H9 (cell line): ENCODE data around the gene GPR107. TPM values are rescaled to one million over a fixed set of nuclear protein-coding genes. Genes with fewer than 3 reads are reported as not detected.

Source experiments
- DNase-seq: peaks from one replicate; pipeline ENCODE4 v3.0.0-alpha.2; 2017
- H2AFZ ChIP-seq: one replicate; pipeline ENCODE4 v1.6.1; 2013; ENCODE audit warnings: mild to moderate bottlenecking, low read length, control low read depth, moderate library complexity
- H2AK5ac ChIP-seq: 2 replicates; pipeline ENCODE4 v1.6.1; 2013; ENCODE audit warnings: low read length, control low read depth, mixed read lengths; ENCODE audit not compliant: insufficient read length
- H2BK120ac ChIP-seq: one replicate; pipeline ENCODE4 v1.6.1; 2013; ENCODE audit warnings: low read depth, mild to moderate bottlenecking, low read length, control low read depth, inconsistent platforms; ENCODE audit not compliant: poor library complexity, severe bottlenecking
- H2BK12ac ChIP-seq: 2 replicates; pipeline ENCODE4 v1.6.1; 2013; ENCODE audit warnings: low read length, control low read depth, mixed read lengths, low read depth; ENCODE audit not compliant: insufficient read length
- H2BK15ac ChIP-seq: 2 replicates; pipeline ENCODE4 v1.6.1; 2013; ENCODE audit warnings: low read depth, low read length, control low read depth
- H2BK20ac ChIP-seq: one replicate; pipeline ENCODE4 v1.6.1; 2013; ENCODE audit warnings: low read depth, mild to moderate bottlenecking, low read length, control low read depth, inconsistent platforms; ENCODE audit not compliant: poor library complexity, severe bottlenecking
- H2BK5ac ChIP-seq: 2 replicates; pipeline ENCODE4 v1.6.1; 2013; ENCODE audit warnings: low read length, control low read depth, mixed read lengths; ENCODE audit not compliant: insufficient read length
- H3K14ac ChIP-seq: 2 replicates; pipeline ENCODE4 v1.6.1; 2013; ENCODE audit warnings: low read length, control low read depth; ENCODE audit not compliant: insufficient read depth
- H3K18ac ChIP-seq: 2 replicates; pipeline ENCODE4 v1.6.1; 2013; ENCODE audit warnings: low read depth, mild to moderate bottlenecking, mixed read lengths, low read length, control low read depth; ENCODE audit not compliant: insufficient read length
- H3K23ac ChIP-seq: 2 replicates; pipeline ENCODE4 v1.6.1; 2013; ENCODE audit warnings: low read length, control low read depth, mixed read lengths, low read depth; ENCODE audit not compliant: insufficient read length
- H3K23me2 ChIP-seq: 2 replicates; pipeline ENCODE4 v1.6.1; 2013; ENCODE audit warnings: low read depth, mild to moderate bottlenecking, mixed read lengths, low read length, control low read depth; ENCODE audit not compliant: insufficient read length, poor library complexity, severe bottlenecking
- H3K27ac ChIP-seq: 2 replicates; pipeline ENCODE4 v1.5.1; 2013; ENCODE audit warnings: low read length, control low read depth, mixed read lengths, low read depth; ENCODE audit not compliant: insufficient read length
- H3K27me3 ChIP-seq: 2 replicates; pipeline ENCODE4 v1.6.1; 2013; ENCODE audit warnings: low read length, control low read depth, inconsistent platforms; ENCODE audit not compliant: insufficient read depth
- H3K4ac ChIP-seq: 2 replicates; pipeline ENCODE4 v1.6.1; 2013; ENCODE audit warnings: low read depth, mild to moderate bottlenecking, control low read depth, inconsistent platforms, low read length, moderate library complexity
- H3K4me1 ChIP-seq: 2 replicates; pipeline ENCODE4 v1.6.1; 2013; ENCODE audit warnings: low read length, control low read depth, inconsistent platforms; ENCODE audit not compliant: insufficient read depth
- H3K4me2 ChIP-seq: 2 replicates; pipeline ENCODE4 v1.6.1; 2013; ENCODE audit warnings: low read length, control low read depth, mixed read lengths; ENCODE audit not compliant: insufficient read length, insufficient read depth
- H3K56ac ChIP-seq: 2 replicates; pipeline ENCODE4 v1.6.1; 2013; ENCODE audit warnings: low read depth, mild to moderate bottlenecking, mixed read lengths, low read length, control low read depth; ENCODE audit not compliant: insufficient read length
- H3K79me1 ChIP-seq: 2 replicates; pipeline ENCODE4 v1.6.1; 2013; ENCODE audit warnings: low read depth, mild to moderate bottlenecking, moderate library complexity, low read length, control low read depth, inconsistent platforms; ENCODE audit not compliant: insufficient read depth, poor library complexity, severe bottlenecking
- H3K79me2 ChIP-seq: 2 replicates; pipeline ENCODE4 v1.6.1; 2013; ENCODE audit warnings: low read length, control low read depth, inconsistent platforms; ENCODE audit not compliant: insufficient read depth
- H3K9ac ChIP-seq: 2 replicates; pipeline ENCODE4 v1.6.1; 2013; ENCODE audit warnings: low read length, control low read depth, mixed read lengths; ENCODE audit not compliant: insufficient read length; ENCODE audit errors: extremely low read depth
- H3K9me3 ChIP-seq: one replicate; pipeline ENCODE4 v1.6.1; 2013; ENCODE audit warnings: low read depth, low read length, inconsistent platforms; ENCODE audit not compliant: control insufficient read depth
- H3T11ph ChIP-seq: one replicate; pipeline ENCODE4 v1.6.1; 2013; ENCODE audit warnings: mild to moderate bottlenecking, low read length, control low read depth, inconsistent platforms
- H4K20me1 ChIP-seq: one replicate; pipeline ENCODE4 v1.6.1; 2013; ENCODE audit not compliant: control insufficient read depth, insufficient read length, insufficient read depth
- H4K5ac ChIP-seq: 2 replicates; pipeline ENCODE4 v1.6.1; 2013; ENCODE audit warnings: low read depth, mild to moderate bottlenecking, mixed read lengths, low read length, control low read depth; ENCODE audit not compliant: insufficient read length
- H4K8ac ChIP-seq: replicated peaks from 2 replicates; pipeline ENCODE4 v1.6.1; 2013; ENCODE audit warnings: low read length, control low read depth, mixed read lengths, low read depth; ENCODE audit not compliant: insufficient read length
- H4K91ac ChIP-seq: 2 replicates; pipeline ENCODE4 v1.6.1; 2013; ENCODE audit warnings: low read depth, mild to moderate bottlenecking, moderate library complexity, mixed read lengths, low read length, control low read depth; ENCODE audit not compliant: insufficient read length
- H3K27ac Mint-ChIP-seq, 3 experiments: 2 replicates in 2 of 3; 3 replicates in 1 of 3; pipeline ENCODE4 v1.8.0; 2020 to 2021; ENCODE audit warnings: mixed read lengths in 3 of 3, mild to moderate bottlenecking in 1 of 3, moderate library complexity in 1 of 3
- H3K27me3 Mint-ChIP-seq: 2 replicates; pipeline ENCODE4 v1.8.0; 2021; ENCODE audit warnings: low read depth, mild to moderate bottlenecking, moderate library complexity, mixed read lengths
- H3K36me3 Mint-ChIP-seq, 3 experiments: 2 replicates in 2 of 3; 3 replicates in 1 of 3; pipeline ENCODE4 v1.8.0; 2020 to 2021; ENCODE audit warnings: low read depth in 3 of 3, mixed read lengths in 3 of 3; ENCODE audit not compliant: insufficient read depth in 1 of 3
- H3K4me1 Mint-ChIP-seq, 2 experiments: 2 replicates each; pipeline ENCODE4 v1.8.0; 2020; ENCODE audit warnings: mixed read lengths in 2 of 2
- H3K4me3 Mint-ChIP-seq, 2 experiments: 2 replicates in 1 of 2; 3 replicates in 1 of 2; pipeline ENCODE4 v1.8.0; 2020 to 2021; ENCODE audit warnings: mild to moderate bottlenecking in 2 of 2, mixed read lengths in 2 of 2, moderate library complexity in 1 of 2
- H3K9me3 Mint-ChIP-seq, 2 experiments: 2 replicates in 1 of 2; 3 replicates in 1 of 2; pipeline ENCODE4 v1.8.0; 2020; ENCODE audit warnings: mild to moderate bottlenecking in 2 of 2, mixed read lengths in 2 of 2, moderate library complexity in 1 of 2
- WGBS: extraction: QIAGEN DNeasy Blood & Tissue Kit; methylation state at CpG from one replicate; pipeline ENCODE4 v1.1.7; 2013; ENCODE audit warnings: missing lambda C conversion rate, low lambda C conversion rate, mixed read lengths; ENCODE audit not compliant: insufficient read length; ENCODE audit errors: extremely low coverage; 5-methylcytosine and 5-hydroxymethylcytosine counted together
- total RNA-seq: library from RNA; stranded (reverse); gene quantifications from 2 replicates; pipeline ENCODE4 v1.2.1, GENCODE V29; 2021
- TF ChIP-seq, protein P1 (sequence below): fragments of 200-600 bp; sonication (generic); conservative IDR thresholded peaks from 3 replicates; pipeline ENCODE4 v1.8.0; 2021; ENCODE audit warnings: antibody characterized with exemption, mild to moderate bottlenecking

GPR107 gene
- total RNA-seq, 1 experiment from 2014 or later: 38.0 TPM

DNA sequence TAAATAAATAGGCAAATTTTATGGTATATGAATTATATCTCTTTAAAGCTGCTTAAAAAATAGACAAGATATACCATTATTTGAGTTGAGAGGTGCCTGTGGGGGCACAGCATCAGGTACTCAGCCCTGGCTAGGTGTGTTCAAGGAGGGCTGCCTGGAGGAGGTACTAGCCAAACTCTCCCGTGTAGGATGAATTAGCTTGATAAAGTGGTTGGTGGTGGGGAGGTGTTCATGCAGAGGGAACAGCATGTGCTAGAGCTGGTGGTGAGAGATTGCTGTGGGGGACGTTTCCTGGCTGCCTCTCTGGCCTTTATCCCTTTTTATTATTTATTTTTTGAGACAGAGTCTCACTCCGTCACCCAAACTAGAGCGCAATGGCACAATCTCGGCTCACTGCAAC lies 95.3 kb downstream of the GPR107 start:
- Histone ChIP-seq H3K18ac (no peak overlapping the region), H3K14ac (no peak overlapping the region), H3K4me1 (peaks cover 2% of the 10 kb centered on the region; the same call in 1 of the 2 replicates), H4K20me1 (no peaks in the 10 kb centered on the region), H3K27me3 (no peaks in the 10 kb centered on the region), H2AFZ (no peak overlapping the region), H3K79me2 (no peaks in the 10 kb centered on the region), H3K9ac (no peak overlapping the region), H4K8ac (no peak overlapping the region), H2BK15ac (no peak overlapping the region), H2AK5ac (no peak overlapping the region), H2BK20ac (no peak overlapping the region), H3K79me1 (no peaks in the 10 kb centered on the region), H2BK120ac (no peak overlapping the region), H3K4me2 (no peak overlapping the region), H3K23me2 (no peaks in the 10 kb centered on the region), H4K91ac (no peak overlapping the region), H3K23ac (no peak overlapping the region), H3T11ph (no peak overlapping the region), H3K4ac (no peak overlapping the region), H2BK12ac (no peak overlapping the region), H3K9me3 (no peaks in the 10 kb centered on the region), H2BK5ac (no peak overlapping the region), H4K5ac (no peak overlapping the region), H3K27ac (no peak overlapping the region), H3K56ac (no peak overlapping the region)
- no peaks in the 10 kb centered on the region for H3K36me3 Mint-ChIP-seq
- H3K27ac Mint-ChIP-seq: no peak overlapping the region
- peaks cover 14 to 21% of the 10 kb centered on the region in 2 experiments for H3K4me1 Mint-ChIP-seq
- 0 out of 2 replicates have a peak, but pooled peaks cover under 1% of the 10 kb centered on the region for H3K27me3 Mint-ChIP-seq
- no peak overlapping the region for H3K4me3 Mint-ChIP-seq
- TF ChIP-seq, protein P1, sequence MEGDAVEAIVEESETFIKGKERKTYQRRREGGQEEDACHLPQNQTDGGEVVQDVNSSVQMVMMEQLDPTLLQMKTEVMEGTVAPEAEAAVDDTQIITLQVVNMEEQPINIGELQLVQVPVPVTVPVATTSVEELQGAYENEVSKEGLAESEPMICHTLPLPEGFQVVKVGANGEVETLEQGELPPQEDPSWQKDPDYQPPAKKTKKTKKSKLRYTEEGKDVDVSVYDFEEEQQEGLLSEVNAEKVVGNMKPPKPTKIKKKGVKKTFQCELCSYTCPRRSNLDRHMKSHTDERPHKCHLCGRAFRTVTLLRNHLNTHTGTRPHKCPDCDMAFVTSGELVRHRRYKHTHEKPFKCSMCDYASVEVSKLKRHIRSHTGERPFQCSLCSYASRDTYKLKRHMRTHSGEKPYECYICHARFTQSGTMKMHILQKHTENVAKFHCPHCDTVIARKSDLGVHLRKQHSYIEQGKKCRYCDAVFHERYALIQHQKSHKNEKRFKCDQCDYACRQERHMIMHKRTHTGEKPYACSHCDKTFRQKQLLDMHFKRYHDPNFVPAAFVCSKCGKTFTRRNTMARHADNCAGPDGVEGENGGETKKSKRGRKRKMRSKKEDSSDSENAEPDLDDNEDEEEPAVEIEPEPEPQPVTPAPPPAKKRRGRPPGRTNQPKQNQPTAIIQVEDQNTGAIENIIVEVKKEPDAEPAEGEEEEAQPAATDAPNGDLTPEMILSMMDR: no peak
- DNase-seq: no peak
- WGBS: no CpG with 5 or more reads among the region's 5 CpGs
- no peaks in the 10 kb centered on the region for H3K9me3 Mint-ChIP-seq
